Parathyroid adenoma (tissue), 2 donors: ENCODE measurements around the gene CSMD2.

Experiments used
- H2AFZ ChIP-seq: fragments of 300-600 bp; sonication (generic); one replicate; pipeline ENCODE4 v1.7.0; 2017; ENCODE audit warnings: antibody characterized with exemption, mild to moderate bottlenecking
- H3K27ac ChIP-seq: fragments of 300-600 bp; sonication (generic); one replicate; pipeline ENCODE4 v1.7.0; 2017
- H3K27me3 ChIP-seq: fragments of 300-600 bp; sonication (generic); one replicate; pipeline ENCODE4 v1.7.0; 2017; ENCODE audit warnings: low read length; ENCODE audit not compliant: control insufficient read depth, insufficient read depth
- H3K36me3 ChIP-seq: fragments of 300-600 bp; sonication (generic); one replicate; pipeline ENCODE4 v1.7.0; 2017; ENCODE audit warnings: low read length; ENCODE audit not compliant: control insufficient read depth, insufficient read depth
- H3K4me1 ChIP-seq: fragments of 300-600 bp; sonication (generic); one replicate; pipeline ENCODE4 v1.7.0; 2017; ENCODE audit warnings: control low read depth
- H3K4me2 ChIP-seq: fragments of 300-600 bp; sonication (generic); one replicate; pipeline ENCODE4 v1.7.0; 2017; ENCODE audit warnings: low read length
- H3K4me3 ChIP-seq: fragments of 300-600 bp; sonication (generic); one replicate; pipeline ENCODE4 v1.7.0; 2017; ENCODE audit warnings: low read depth, low read length
- H3K79me2 ChIP-seq: fragments of 300-600 bp; sonication (generic); one replicate; pipeline ENCODE4 v1.7.0; 2017; ENCODE audit warnings: control low read depth
- H3K9ac ChIP-seq: fragments of 300-600 bp; sonication (generic); one replicate; pipeline ENCODE4 v1.7.0; 2017; ENCODE audit warnings: mild to moderate bottlenecking
- H3K9me3 ChIP-seq: fragments of 300-600 bp; sonication (generic); one replicate; pipeline ENCODE4 v1.7.0; 2017; ENCODE audit warnings: low read length; ENCODE audit not compliant: control insufficient read depth
- TF ChIP-seq, protein P1 (sequence below): fragments of 300-600 bp; sonication (generic); IDR thresholded peaks from one replicate; pipeline ENCODE4 v1.7.0; 2017; ENCODE audit warnings: antibody characterized with exemption, mild to moderate bottlenecking
- donor health status: primary hyperparathyroidism.

The CSMD2 gene

DNA sequence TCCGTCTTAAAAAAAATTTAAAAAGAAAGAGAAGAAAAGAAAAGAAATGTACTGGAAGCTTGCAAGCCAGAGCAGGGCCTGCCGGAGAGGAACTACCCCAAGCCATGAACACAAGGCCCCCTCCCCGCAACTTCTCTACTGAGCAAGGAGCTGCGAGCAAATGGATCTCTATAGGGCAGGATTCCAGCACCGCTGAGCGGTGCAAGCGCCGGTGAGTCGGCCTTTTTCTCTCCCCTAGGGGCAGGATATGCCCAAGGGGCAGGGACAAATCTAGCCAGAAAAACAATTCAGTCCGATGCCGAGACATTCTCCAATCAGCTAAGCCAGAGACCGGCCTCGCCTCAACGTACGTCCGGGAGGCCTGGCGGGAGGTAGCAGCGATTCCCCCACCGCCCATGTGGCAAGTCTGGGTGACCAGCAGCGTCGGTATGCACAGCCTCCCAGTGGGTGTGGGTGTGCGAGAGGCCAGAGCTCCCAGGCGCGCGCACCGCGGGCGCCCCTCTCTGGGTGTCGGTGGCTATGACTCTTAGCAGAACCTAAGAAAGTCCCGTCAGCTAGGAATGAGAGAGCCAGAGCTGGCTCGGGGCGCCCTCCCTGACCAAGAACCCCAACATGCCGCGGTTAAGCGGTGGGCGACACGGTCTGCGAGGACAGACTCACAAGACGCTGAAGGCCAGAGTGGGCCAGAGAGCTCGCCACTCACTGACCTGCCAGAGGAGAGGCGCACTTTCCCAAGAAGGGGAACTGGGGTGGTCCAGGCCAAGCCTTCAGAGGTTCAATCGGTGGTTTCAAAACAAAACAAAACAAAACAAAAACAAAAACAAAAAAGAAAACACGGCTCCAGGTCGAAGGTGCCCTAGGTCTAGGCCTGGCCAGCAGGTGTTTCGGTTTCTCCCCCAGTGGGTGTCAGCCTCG lies 1.9 kb downstream of the CSMD2 start:
- H2AFZ ChIP-seq, result no peak overlapping the region
- TF ChIP-seq, protein P1, sequence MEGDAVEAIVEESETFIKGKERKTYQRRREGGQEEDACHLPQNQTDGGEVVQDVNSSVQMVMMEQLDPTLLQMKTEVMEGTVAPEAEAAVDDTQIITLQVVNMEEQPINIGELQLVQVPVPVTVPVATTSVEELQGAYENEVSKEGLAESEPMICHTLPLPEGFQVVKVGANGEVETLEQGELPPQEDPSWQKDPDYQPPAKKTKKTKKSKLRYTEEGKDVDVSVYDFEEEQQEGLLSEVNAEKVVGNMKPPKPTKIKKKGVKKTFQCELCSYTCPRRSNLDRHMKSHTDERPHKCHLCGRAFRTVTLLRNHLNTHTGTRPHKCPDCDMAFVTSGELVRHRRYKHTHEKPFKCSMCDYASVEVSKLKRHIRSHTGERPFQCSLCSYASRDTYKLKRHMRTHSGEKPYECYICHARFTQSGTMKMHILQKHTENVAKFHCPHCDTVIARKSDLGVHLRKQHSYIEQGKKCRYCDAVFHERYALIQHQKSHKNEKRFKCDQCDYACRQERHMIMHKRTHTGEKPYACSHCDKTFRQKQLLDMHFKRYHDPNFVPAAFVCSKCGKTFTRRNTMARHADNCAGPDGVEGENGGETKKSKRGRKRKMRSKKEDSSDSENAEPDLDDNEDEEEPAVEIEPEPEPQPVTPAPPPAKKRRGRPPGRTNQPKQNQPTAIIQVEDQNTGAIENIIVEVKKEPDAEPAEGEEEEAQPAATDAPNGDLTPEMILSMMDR, result peak; percentile 17
- no peaks in the 10 kb centered on the region for H3K79me2 ChIP-seq
- H3K27me3 ChIP-seq, result peaks cover 6% of the 10 kb centered on the region
- no peaks in the 10 kb centered on the region for H3K36me3 ChIP-seq
- H3K4me3 ChIP-seq, result peak overlapping the region; percentile 37
- H3K9me3 ChIP-seq, result no peaks in the 10 kb centered on the region
- no peaks in the 10 kb centered on the region for H3K4me1 ChIP-seq
- no peak overlapping the region for H3K27ac ChIP-seq
- H3K9ac ChIP-seq, result no peak overlapping the region
- H3K4me2 ChIP-seq, result peak overlapping the region; percentile 83

DNA sequence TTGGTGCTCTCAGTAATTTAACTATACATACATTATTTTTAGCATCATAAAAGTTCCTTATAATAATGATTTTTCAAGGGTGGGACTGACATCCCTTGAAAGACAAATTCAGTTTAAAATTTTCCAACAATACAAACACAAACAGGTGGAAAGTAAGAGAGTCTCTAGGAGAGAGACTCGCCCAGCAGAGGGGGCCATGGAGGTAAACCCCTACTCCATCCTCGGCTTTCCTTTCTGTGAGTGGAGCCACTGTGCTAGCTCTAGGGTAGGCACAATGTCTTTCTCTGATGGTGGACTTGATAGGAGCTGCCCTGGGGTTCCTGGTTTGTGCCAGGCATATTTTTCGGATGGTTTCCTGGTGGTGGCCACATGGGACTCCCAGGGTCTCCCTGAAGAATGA lies 8.3 kb downstream of the CSMD2 start:
- Histone ChIP-seq H3K9me3 (no peaks in the 10 kb centered on the region), H3K27me3 (no peaks in the 10 kb centered on the region), H3K79me2 (no peaks in the 10 kb centered on the region), H2AFZ (no peak overlapping the region), H3K36me3 (no peaks in the 10 kb centered on the region), H3K9ac (no peak overlapping the region), H3K4me3 (no peak overlapping the region), H3K4me1 (no peaks in the 10 kb centered on the region), H3K4me2 (no peak overlapping the region), H3K27ac (no peak overlapping the region)
- TF ChIP-seq, protein P1, result no peak

DNA sequence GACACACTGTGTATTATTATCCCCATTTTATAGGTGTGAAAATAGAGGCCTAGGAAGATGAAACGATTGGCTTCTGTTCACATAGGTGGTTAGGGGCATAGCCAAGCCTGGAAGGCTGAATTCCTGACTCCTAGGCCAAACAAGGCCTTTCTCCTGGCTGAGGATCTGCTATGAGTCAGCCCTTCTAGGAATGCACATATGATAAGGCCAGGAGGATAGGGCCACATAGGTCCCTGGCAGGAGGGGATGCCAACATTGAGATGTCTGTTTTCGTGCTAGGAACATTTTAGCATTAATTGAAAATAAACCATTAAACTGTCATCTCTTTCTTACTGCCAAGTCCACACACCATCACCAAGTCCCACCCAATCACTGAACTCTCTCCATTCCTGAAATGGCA lies 9.2 kb downstream of the CSMD2 start:
- TF ChIP-seq, protein P1, result no peak
- no peaks in the 10 kb centered on the region for H3K79me2 ChIP-seq
- no peak overlapping the region for H2AFZ ChIP-seq
- no peak overlapping the region for H3K4me2 ChIP-seq
- H3K9ac ChIP-seq, result no peak overlapping the region
- no peak overlapping the region for H3K27ac ChIP-seq
- no peaks in the 10 kb centered on the region for H3K36me3 ChIP-seq
- H3K27me3 ChIP-seq, result no peaks in the 10 kb centered on the region
- no peak overlapping the region for H3K4me3 ChIP-seq
- H3K4me1 ChIP-seq, result no peaks in the 10 kb centered on the region
- no peaks in the 10 kb centered on the region for H3K9me3 ChIP-seq

DNA sequence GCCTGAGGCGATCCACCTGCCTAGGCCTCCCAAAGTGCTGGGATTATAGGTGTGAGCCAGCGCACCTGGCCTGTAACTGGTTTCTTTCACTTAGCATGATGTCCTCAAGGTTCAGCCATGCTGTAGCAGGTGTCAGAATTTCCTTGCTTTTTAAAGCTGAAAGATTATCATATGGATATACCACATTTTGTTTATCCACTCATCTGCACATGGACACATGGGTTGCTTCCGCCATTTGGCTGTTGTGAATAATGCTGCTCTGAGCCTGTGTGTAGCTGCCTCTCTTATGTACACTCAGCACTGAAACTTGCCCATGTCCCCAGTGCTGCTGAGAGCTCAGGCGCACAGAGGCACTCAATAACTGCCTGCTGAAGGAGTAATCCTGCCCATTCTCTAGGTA lies 11.8 kb downstream of the CSMD2 start:
- Histone ChIP-seq H3K9me3 (no peaks in the 10 kb centered on the region), H3K9ac (no peak overlapping the region)
- TF ChIP-seq, protein P1, result no peak

DNA sequence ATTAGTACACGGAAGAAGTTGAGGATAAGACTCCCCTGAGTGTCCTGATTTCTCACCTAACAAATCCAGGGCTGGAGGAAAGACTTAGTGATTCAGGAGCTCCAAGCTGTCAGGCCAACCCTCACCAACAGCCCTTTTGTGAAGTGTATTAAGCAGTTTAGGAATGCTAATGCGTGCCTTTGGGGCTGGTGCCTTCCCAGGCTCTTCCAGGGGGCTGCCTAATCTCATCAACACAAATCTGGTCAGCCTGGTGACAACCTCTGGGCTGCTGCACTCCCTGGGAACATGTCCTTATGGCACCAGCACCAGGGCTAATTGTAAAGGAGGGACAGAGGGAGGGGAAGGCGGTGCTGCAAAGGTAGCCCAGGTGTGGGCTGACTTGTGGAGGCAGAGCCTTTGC lies 15.5 kb downstream of the CSMD2 start:
- no peaks in the 10 kb centered on the region for H3K9me3 ChIP-seq
- no peak overlapping the region for H2AFZ ChIP-seq
- H3K4me1 ChIP-seq, result no peaks in the 10 kb centered on the region
- H3K4me2 ChIP-seq, result no peak overlapping the region
- H3K36me3 ChIP-seq, result no peaks in the 10 kb centered on the region
- no peaks in the 10 kb centered on the region for H3K79me2 ChIP-seq
- no peak overlapping the region for H3K4me3 ChIP-seq
- no peak overlapping the region for H3K9ac ChIP-seq
- no peaks in the 10 kb centered on the region for H3K27me3 ChIP-seq
- TF ChIP-seq, protein P1, result no peak
- no peak overlapping the region for H3K27ac ChIP-seq

More for the DNA sequence above, 11.8 kb downstream of the CSMD2 start:
- H3K36me3 ChIP-seq, result no peaks in the 10 kb centered on the region
- H3K27me3 ChIP-seq, result no peaks in the 10 kb centered on the region
- no peak overlapping the region for H3K4me2 ChIP-seq
- no peak overlapping the region for H2AFZ ChIP-seq
- H3K79me2 ChIP-seq, result no peaks in the 10 kb centered on the region
- H3K4me1 ChIP-seq, result no peaks in the 10 kb centered on the region
- no peak overlapping the region for H3K4me3 ChIP-seq
- no peak overlapping the region for H3K27ac ChIP-seq
